ENCODE results near the gene COL6A5. TPM values are rescaled to one million over a fixed set of nuclear protein-coding genes. Genes with fewer than 3 reads are reported as not detected.

The COL6A5 gene
- total and polyA plus RNA-seq, 4 donors: 0.01 to 0.09 TPM; not detected in 2

DNA sequence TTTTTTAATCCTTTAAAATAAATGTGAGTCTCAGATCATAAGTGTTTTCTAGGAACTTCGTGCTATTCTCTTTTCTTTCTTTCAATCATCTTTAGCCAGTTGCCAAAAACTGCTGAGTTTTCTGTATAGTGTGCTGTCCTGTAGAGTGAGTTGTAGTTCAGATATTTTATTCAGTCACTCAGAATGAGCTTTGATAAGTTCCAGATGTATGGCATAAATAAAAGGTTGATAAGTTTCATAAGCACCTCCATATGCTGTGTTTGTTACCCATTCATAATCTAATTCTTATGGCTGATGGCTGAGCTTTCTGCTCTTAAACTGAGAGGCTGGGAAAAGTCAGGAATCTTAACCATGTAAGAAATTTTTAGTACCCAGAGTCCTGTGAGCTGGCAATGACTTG is 112.2 kb downstream of the COL6A5 start:
- H3K27me3 ChIP-seq (ENCODE audit: control insufficient read depth in 4 of 4, insufficient read depth in 4 of 4, low read length in 3 of 4): peaks cover 0 to 4% (median 0%) of the 10 kb centered on the region in 4 donors
- no peak overlapping the region for H3K27ac ChIP-seq (ENCODE audit: low read depth in 1 of 2, low read length in 2 of 2)
- no peak for DNase-seq (ENCODE audit: low spot score)
- no peaks in the 10 kb centered on the region for H3K36me3 ChIP-seq (ENCODE audit: control insufficient read depth in 4 of 4, insufficient read depth in 3 of 4, low read depth in 1 of 4, low read length in 3 of 4)
- no peak overlapping the region for H3K9ac ChIP-seq (ENCODE audit: low read depth in 1 of 2, low read length in 2 of 2)
- 59% methylated on average over 1 of the region's 1 CpG for WGBS
- H3K4me3 ChIP-seq (ENCODE audit: low read depth in 1 of 3, low read length in 3 of 3): no peak overlapping the region
- H3K4me1 ChIP-seq (ENCODE audit: control insufficient read depth in 4 of 4, insufficient read depth in 4 of 4, low read length in 3 of 4): no peaks in the 10 kb centered on the region
- TF ChIP-seq RAD21 (IDR thresholded peaks at IDR 0.05) (no peak), HNF4A (conservative IDR thresholded peaks at IDR 0.05) (no peak), SP1 (IDR thresholded peaks at IDR 0.05) (no peak), TAF1 (conservative IDR thresholded peaks at IDR 0.05) (no peak), GABPA (IDR thresholded peaks at IDR 0.05 in 1 of 2, conservative IDR thresholded peaks at IDR 0.05 in 1 of 2) (no peak), RXRA (IDR thresholded peaks at IDR 0.05) (no peak), FOXA1 (IDR thresholded peaks at IDR 0.05) (no peak), NR2F2 (IDR thresholded peaks at IDR 0.05) (no peak), JUND (IDR thresholded peaks at IDR 0.05) (no peak)
- TF ChIP-seq, protein P1, sequence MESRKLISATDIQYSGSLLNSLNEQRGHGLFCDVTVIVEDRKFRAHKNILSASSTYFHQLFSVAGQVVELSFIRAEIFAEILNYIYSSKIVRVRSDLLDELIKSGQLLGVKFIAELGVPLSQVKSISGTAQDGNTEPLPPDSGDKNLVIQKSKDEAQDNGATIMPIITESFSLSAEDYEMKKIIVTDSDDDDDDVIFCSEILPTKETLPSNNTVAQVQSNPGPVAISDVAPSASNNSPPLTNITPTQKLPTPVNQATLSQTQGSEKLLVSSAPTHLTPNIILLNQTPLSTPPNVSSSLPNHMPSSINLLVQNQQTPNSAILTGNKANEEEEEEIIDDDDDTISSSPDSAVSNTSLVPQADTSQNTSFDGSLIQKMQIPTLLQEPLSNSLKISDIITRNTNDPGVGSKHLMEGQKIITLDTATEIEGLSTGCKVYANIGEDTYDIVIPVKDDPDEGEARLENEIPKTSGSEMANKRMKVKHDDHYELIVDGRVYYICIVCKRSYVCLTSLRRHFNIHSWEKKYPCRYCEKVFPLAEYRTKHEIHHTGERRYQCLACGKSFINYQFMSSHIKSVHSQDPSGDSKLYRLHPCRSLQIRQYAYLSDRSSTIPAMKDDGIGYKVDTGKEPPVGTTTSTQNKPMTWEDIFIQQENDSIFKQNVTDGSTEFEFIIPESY (IDR thresholded peaks at IDR 0.05): no peak
- TF ChIP-seq, protein P2, sequence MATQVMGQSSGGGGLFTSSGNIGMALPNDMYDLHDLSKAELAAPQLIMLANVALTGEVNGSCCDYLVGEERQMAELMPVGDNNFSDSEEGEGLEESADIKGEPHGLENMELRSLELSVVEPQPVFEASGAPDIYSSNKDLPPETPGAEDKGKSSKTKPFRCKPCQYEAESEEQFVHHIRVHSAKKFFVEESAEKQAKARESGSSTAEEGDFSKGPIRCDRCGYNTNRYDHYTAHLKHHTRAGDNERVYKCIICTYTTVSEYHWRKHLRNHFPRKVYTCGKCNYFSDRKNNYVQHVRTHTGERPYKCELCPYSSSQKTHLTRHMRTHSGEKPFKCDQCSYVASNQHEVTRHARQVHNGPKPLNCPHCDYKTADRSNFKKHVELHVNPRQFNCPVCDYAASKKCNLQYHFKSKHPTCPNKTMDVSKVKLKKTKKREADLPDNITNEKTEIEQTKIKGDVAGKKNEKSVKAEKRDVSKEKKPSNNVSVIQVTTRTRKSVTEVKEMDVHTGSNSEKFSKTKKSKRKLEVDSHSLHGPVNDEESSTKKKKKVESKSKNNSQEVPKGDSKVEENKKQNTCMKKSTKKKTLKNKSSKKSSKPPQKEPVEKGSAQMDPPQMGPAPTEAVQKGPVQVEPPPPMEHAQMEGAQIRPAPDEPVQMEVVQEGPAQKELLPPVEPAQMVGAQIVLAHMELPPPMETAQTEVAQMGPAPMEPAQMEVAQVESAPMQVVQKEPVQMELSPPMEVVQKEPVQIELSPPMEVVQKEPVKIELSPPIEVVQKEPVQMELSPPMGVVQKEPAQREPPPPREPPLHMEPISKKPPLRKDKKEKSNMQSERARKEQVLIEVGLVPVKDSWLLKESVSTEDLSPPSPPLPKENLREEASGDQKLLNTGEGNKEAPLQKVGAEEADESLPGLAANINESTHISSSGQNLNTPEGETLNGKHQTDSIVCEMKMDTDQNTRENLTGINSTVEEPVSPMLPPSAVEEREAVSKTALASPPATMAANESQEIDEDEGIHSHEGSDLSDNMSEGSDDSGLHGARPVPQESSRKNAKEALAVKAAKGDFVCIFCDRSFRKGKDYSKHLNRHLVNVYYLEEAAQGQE (IDR thresholded peaks at IDR 0.05): no peak
- H3K9me3 ChIP-seq (ENCODE audit: control insufficient read depth in 4 of 4, low read length in 3 of 4): no peaks in the 10 kb centered on the region

DNA sequence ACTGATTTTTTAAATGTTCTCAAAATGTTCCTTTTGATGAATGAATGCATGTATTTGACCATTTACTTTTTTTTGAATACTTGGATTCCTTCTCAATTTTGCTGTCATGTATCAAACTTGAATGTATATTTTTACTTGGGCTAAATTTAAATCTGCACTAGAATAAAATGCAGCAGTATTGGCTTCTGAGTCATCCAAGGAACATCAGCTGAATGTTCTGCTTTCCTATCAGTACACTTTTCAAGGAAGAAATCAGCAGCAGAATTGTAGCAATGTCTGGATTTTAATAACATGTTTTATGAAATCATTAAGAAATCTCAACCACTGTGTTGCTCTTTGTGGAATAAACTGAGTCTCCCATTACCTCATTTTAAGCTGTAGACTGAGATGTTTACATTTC is 114.5 kb downstream of the COL6A5 start:
- no peak for DNase-seq (ENCODE audit: low spot score)
- no peaks in the 10 kb centered on the region for H3K9me3 ChIP-seq (ENCODE audit: control insufficient read depth in 4 of 4, low read length in 3 of 4)
- peaks cover 0 to 4% (median 0%) of the 10 kb centered on the region in 4 donors for H3K27me3 ChIP-seq (ENCODE audit: control insufficient read depth in 4 of 4, insufficient read depth in 4 of 4, low read length in 3 of 4)
- H3K36me3 ChIP-seq (ENCODE audit: control insufficient read depth in 4 of 4, insufficient read depth in 3 of 4, low read depth in 1 of 4, low read length in 3 of 4): no peaks in the 10 kb centered on the region
- no peak overlapping the region for H3K9ac ChIP-seq (ENCODE audit: low read depth in 1 of 2, low read length in 2 of 2)
- H3K4me3 ChIP-seq (ENCODE audit: low read depth in 1 of 3, low read length in 3 of 3): no peak overlapping the region
- TF ChIP-seq RAD21 (IDR thresholded peaks at IDR 0.05) (no peak), HNF4G (IDR thresholded peaks at IDR 0.05) (no peak), YY1 (IDR thresholded peaks at IDR 0.05) (no peak), FOXA1 (IDR thresholded peaks at IDR 0.05) (no peak), GABPA (IDR thresholded peaks at IDR 0.05 in 1 of 2, conservative IDR thresholded peaks at IDR 0.05 in 1 of 2) (no peak), SP1 (IDR thresholded peaks at IDR 0.05) (no peak), FOXA2 (IDR thresholded peaks at IDR 0.05) (no peak), HNF4A (conservative IDR thresholded peaks at IDR 0.05) (no peak), TAF1 (conservative IDR thresholded peaks at IDR 0.05) (no peak), NR2F2 (IDR thresholded peaks at IDR 0.05) (no peak), RXRA (IDR thresholded peaks at IDR 0.05) (no peak), EGR1 (IDR thresholded peaks at IDR 0.05; ENCODE audit: low read depth in 2 of 2) (no peak)
- TF ChIP-seq, protein P3, sequence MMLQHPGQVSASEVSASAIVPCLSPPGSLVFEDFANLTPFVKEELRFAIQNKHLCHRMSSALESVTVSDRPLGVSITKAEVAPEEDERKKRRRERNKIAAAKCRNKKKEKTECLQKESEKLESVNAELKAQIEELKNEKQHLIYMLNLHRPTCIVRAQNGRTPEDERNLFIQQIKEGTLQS (IDR thresholded peaks at IDR 0.05): no peak
- TF ChIP-seq, protein P1 (IDR thresholded peaks at IDR 0.05): no peak
- TF ChIP-seq, protein P4, sequence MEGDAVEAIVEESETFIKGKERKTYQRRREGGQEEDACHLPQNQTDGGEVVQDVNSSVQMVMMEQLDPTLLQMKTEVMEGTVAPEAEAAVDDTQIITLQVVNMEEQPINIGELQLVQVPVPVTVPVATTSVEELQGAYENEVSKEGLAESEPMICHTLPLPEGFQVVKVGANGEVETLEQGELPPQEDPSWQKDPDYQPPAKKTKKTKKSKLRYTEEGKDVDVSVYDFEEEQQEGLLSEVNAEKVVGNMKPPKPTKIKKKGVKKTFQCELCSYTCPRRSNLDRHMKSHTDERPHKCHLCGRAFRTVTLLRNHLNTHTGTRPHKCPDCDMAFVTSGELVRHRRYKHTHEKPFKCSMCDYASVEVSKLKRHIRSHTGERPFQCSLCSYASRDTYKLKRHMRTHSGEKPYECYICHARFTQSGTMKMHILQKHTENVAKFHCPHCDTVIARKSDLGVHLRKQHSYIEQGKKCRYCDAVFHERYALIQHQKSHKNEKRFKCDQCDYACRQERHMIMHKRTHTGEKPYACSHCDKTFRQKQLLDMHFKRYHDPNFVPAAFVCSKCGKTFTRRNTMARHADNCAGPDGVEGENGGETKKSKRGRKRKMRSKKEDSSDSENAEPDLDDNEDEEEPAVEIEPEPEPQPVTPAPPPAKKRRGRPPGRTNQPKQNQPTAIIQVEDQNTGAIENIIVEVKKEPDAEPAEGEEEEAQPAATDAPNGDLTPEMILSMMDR (IDR thresholded peaks at IDR 0.05; ENCODE audit: low read depth, low read length, missing input control): no peak
- TF ChIP-seq, protein P5, sequence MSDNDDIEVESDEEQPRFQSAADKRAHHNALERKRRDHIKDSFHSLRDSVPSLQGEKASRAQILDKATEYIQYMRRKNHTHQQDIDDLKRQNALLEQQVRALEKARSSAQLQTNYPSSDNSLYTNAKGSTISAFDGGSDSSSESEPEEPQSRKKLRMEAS (IDR thresholded peaks at IDR 0.05): no peak
- no peak overlapping the region for H3K27ac ChIP-seq (ENCODE audit: low read depth in 1 of 2, low read length in 2 of 2)
- H3K4me1 ChIP-seq (ENCODE audit: control insufficient read depth in 4 of 4, insufficient read depth in 4 of 4, low read length in 3 of 4): no peaks in the 10 kb centered on the region
